Hepatocyte (in vitro differentiated cells): Measurements from ENCODE around the gene OR5B12.

Source experiments
- CTCF ChIP-seq: fragments of 200-600 bp; sonication (generic); IDR thresholded peaks from 2 replicates; pipeline ENCODE4 v1.5.1; 2016; ENCODE audit warnings: antibody characterized with exemption, mild to moderate bottlenecking; ENCODE audit not compliant: poor library complexity
- EZH2 ChIP-seq: fragments of 200-600 bp; sonication (generic); IDR thresholded peaks from 2 replicates; pipeline ENCODE4 v1.6.1; 2016; ENCODE audit warnings: antibody characterized with exemption, mild to moderate bottlenecking, borderline replicate concordance

GRCh38 chr11:58394195-58394594 lies 47.8 kb downstream of the OR5B12 start:
- TF ChIP-seq CTCF (no peak), EZH2 (no peak)
